ENCODE data around the gene GGA2.

- TF ChIP-seq, protein P1, sequence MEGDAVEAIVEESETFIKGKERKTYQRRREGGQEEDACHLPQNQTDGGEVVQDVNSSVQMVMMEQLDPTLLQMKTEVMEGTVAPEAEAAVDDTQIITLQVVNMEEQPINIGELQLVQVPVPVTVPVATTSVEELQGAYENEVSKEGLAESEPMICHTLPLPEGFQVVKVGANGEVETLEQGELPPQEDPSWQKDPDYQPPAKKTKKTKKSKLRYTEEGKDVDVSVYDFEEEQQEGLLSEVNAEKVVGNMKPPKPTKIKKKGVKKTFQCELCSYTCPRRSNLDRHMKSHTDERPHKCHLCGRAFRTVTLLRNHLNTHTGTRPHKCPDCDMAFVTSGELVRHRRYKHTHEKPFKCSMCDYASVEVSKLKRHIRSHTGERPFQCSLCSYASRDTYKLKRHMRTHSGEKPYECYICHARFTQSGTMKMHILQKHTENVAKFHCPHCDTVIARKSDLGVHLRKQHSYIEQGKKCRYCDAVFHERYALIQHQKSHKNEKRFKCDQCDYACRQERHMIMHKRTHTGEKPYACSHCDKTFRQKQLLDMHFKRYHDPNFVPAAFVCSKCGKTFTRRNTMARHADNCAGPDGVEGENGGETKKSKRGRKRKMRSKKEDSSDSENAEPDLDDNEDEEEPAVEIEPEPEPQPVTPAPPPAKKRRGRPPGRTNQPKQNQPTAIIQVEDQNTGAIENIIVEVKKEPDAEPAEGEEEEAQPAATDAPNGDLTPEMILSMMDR (IDR thresholded peaks at IDR 0.05), result no peak
- no peak for TF ChIP-seq EP300 (IDR thresholded peaks at IDR 0.05)
- no peak for TF ChIP-seq POLR2A (IDR thresholded peaks at IDR 0.05)
Observed at GRCh38 chr16:23452221-23452571, 58.1 kb downstream of the GGA2 start.

All from stomach (tissue), 4 donors.